ENCODE results near the gene DERL2.
A peak's percentile ranks its signal among the peaks of the same experiment; 100 is the strongest.

Gene DERL2

GRCh38 chr17:5501685-5502084 lies 15.7 kb upstream of the DERL2 start:
- no peak for DNase-seq (ENCODE audit: low spot score)

- DNase-seq (ENCODE audit: low spot score), result peak; percentile 91
Observed at GRCh38 chr17:5500589-5501391, 14.8 kb upstream of the DERL2 start.

- DNase-seq (ENCODE audit: low spot score), result no peak
Observed at GRCh38 chr17:5500247-5500588, 14.2 kb upstream of the DERL2 start.

GRCh38 chr17:5499476-5500231 lies 13.7 kb upstream of the DERL2 start:
- no peak for DNase-seq (ENCODE audit: low spot score)

GRCh38 chr17:5492970-5493369 lies 7.0 kb upstream of the DERL2 start:
- no peak for DNase-seq (ENCODE audit: low spot score)

- no peak for DNase-seq (ENCODE audit: low spot score)
Observed at GRCh38 chr17:5488752-5489151, 2.8 kb upstream of the DERL2 start.

GRCh38 chr17:5486206-5487124 lies 487 bp upstream of the DERL2 start, which contains the start of gene MIS12:
Gene MIS12 (plus strand): TSS chr17:5486566. CDS start chr17:5488863, 2,297 bp downstream.
- DNase-seq (ENCODE audit: low spot score), result peak; percentile 99

GRCh38 chr17:5481451-5481850 lies 4.5 kb downstream of the DERL2 start:
- DNase-seq (ENCODE audit: low spot score), result no peak

GRCh38 chr17:5480962-5481361 lies 5.0 kb downstream of the DERL2 start:
- no peak for DNase-seq (ENCODE audit: low spot score)

- no peak for DNase-seq (ENCODE audit: low spot score)
Observed at GRCh38 chr17:5478992-5479391, 7.0 kb downstream of the DERL2 start.

- DNase-seq (ENCODE audit: low spot score), result no peak
Observed at GRCh38 chr17:5473906-5474305, 12.1 kb downstream of the DERL2 start.

- no peak for DNase-seq (ENCODE audit: low spot score)
Observed at GRCh38 chr17:5472511-5472910, 13.5 kb downstream of the DERL2 start.

GRCh38 chr17:5468075-5468473 lies 17.9 kb downstream of the DERL2 start:
- DNase-seq (ENCODE audit: low spot score), result no peak

GRCh38 chr17:5467416-5467815 lies 18.6 kb downstream of the DERL2 start:
- DNase-seq (ENCODE audit: low spot score), result no peak

GRCh38 chr17:5466295-5466694 lies 19.7 kb downstream of the DERL2 start:
- no peak for DNase-seq (ENCODE audit: low spot score)

- DNase-seq (ENCODE audit: low spot score), result no peak
Observed at GRCh38 chr17:5464717-5465507, 21.1 kb downstream of the DERL2 start.

GRCh38 chr17:5446786-5447185 lies 39.2 kb downstream of the DERL2 start:
- DNase-seq (ENCODE audit: low spot score), result no peak

- DNase-seq (ENCODE audit: low spot score), result no peak
Observed at GRCh38 chr17:5444209-5444608, 41.8 kb downstream of the DERL2 start.

GRCh38 chr17:5443728-5444127 lies 42.2 kb downstream of the DERL2 start:
- DNase-seq (ENCODE audit: low spot score), result no peak

- DNase-seq (ENCODE audit: low spot score), result no peak
Observed at GRCh38 chr17:5439446-5439764, 46.6 kb downstream of the DERL2 start.

- DNase-seq (ENCODE audit: low spot score), result peak; percentile 92
Observed at GRCh38 chr17:5438716-5439445, 47.1 kb downstream of the DERL2 start, which contains the start of gene C1QBP. Gene C1QBP (minus strand): TSS chr17:5439155. CDS start chr17:5439073, 82 bp downstream.

All from hepatic stellate cell (primary cell).